Chondrocyte (in vitro differentiated cells): Measurements from ENCODE around the gene TCERG1L. TPM values are rescaled to one million over a fixed set of nuclear protein-coding genes. Genes with fewer than 3 reads are reported as not detected.

Experiments used
- DNase-seq: peaks from one replicate; pipeline ENCODE4 v3.0.0; 2021; ENCODE audit warnings: mixed read lengths, low spot score
- H3K27ac Mint-ChIP-seq: one replicate; pipeline ENCODE4 v1.8.0; 2021; ENCODE audit warnings: mild to moderate bottlenecking, moderate library complexity, mixed read lengths; ENCODE audit not compliant: unreplicated experiment
- H3K27me3 Mint-ChIP-seq: 2 replicates; pipeline ENCODE4 v1.8.0; 2021; ENCODE audit warnings: low read depth, mixed read lengths
- H3K36me3 Mint-ChIP-seq: 2 replicates; pipeline ENCODE4 v1.8.0; 2021; ENCODE audit warnings: low read depth, mixed read lengths
- H3K4me1 Mint-ChIP-seq: 2 replicates; pipeline ENCODE4 v1.8.0; 2021; ENCODE audit warnings: low read depth, mild to moderate bottlenecking, mixed read lengths
- H3K4me3 Mint-ChIP-seq: one replicate; pipeline ENCODE4 v1.8.0; 2021; ENCODE audit warnings: mild to moderate bottlenecking, moderate library complexity, mixed read lengths; ENCODE audit not compliant: unreplicated experiment
- H3K9me3 Mint-ChIP-seq: 2 replicates; pipeline ENCODE4 v1.8.0; 2021; ENCODE audit warnings: low read depth, mixed read lengths
- CTCF ChIP-seq: fragments of 200-600 bp; sonication (generic); IDR thresholded peaks from 2 replicates; pipeline ENCODE4 v1.5.0; 2021; ENCODE audit warnings: antibody characterized with exemption, mild to moderate bottlenecking, moderate library complexity
- total RNA-seq: library from RNA; stranded (reverse); gene quantifications from 3 replicates; pipeline ENCODE4 v1.2.1, GENCODE V29; 2021

Gene TCERG1L
- total RNA-seq, 1 donor from 2014 or later, result not detected

DNA sequence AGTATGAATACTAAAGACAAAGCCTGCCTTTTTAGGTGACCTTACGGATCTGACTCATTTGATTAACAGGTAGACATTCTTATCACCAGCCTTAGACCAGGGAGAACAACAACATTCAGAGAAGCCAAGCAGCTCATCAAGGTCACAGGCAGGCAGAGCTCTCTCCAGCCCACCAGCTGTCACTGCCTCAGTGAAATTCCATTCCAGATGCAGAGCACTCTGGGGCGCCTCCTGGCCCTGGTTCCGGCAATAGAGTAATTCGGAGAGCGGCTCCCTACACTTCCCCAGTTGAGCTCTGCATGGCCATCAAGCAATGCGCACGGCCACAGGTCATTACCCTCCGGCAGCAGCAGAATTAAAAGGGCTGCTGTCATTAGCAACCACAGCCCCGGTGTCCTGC lies 164.7 kb downstream of the TCERG1L start:
- no peak for DNase-seq
- Mint-ChIP-seq H3K9me3 (peaks cover 38% of the 10 kb centered on the region), H3K27ac (no peak overlapping the region), H3K4me1 (no peaks in the 10 kb centered on the region), H3K4me3 (no peak overlapping the region), H3K27me3 (no peaks in the 10 kb centered on the region), H3K36me3 (no peaks in the 10 kb centered on the region)
- TF ChIP-seq CTCF, result no peak

GRCh38 chr10:131145756-131146155 lies 165.8 kb downstream of the TCERG1L start:
- H3K9me3 Mint-ChIP-seq, result peaks cover 30% of the 10 kb centered on the region
- no peak for TF ChIP-seq CTCF
- H3K27ac Mint-ChIP-seq, result no peak overlapping the region
- no peaks in the 10 kb centered on the region for H3K4me1 Mint-ChIP-seq
- DNase-seq, result no peak
- no peaks in the 10 kb centered on the region for H3K27me3 Mint-ChIP-seq
- no peaks in the 10 kb centered on the region for H3K36me3 Mint-ChIP-seq
- no peak overlapping the region for H3K4me3 Mint-ChIP-seq

DNA sequence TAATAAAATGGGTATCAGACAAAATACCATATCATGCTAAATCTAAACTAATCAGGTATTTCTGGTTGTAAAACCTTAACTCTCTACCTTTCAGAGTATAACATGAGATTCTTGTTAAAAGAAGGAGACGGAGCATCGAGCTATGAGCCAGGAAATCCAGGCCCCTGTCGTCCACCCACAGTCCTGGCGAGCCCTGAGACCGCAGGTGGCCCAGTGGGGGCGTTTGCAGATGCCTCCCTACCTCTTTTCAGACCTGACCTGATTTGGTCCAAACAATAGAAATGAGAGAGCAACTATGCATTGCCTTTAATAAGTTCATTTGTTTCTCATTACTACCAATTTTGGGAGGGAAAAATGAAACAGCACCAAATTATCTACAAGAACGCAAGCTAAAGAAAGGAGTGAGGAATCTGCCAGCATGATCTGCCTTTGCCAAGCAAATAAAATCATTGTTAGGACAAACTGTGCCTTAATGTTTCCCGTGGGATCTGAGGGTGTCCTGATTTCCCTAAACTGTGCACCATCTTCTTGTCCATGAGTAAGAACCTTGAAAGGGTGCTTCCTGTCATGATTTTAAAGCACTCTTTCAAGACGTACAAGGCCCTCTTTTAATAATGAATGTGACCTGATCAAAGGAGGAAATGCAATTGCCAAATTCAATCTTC lies 166.7 kb downstream of the TCERG1L start:
- no peak for DNase-seq
- Mint-ChIP-seq H3K27ac (no peak overlapping the region), H3K4me3 (no peak overlapping the region), H3K36me3 (no peaks in the 10 kb centered on the region), H3K27me3 (no peaks in the 10 kb centered on the region), H3K4me1 (no peaks in the 10 kb centered on the region), H3K9me3 (peaks cover 27% of the 10 kb centered on the region)
- no peak for TF ChIP-seq CTCF

GRCh38 chr10:131144196-131144595 lies 167.3 kb downstream of the TCERG1L start:
- no peak for TF ChIP-seq CTCF
- H3K27ac Mint-ChIP-seq, result no peak overlapping the region
- no peaks in the 10 kb centered on the region for H3K4me1 Mint-ChIP-seq
- H3K27me3 Mint-ChIP-seq, result no peaks in the 10 kb centered on the region
- no peak overlapping the region for H3K4me3 Mint-ChIP-seq
- no peak for DNase-seq
- H3K9me3 Mint-ChIP-seq, result peaks cover 28% of the 10 kb centered on the region
- H3K36me3 Mint-ChIP-seq, result no peaks in the 10 kb centered on the region

DNA sequence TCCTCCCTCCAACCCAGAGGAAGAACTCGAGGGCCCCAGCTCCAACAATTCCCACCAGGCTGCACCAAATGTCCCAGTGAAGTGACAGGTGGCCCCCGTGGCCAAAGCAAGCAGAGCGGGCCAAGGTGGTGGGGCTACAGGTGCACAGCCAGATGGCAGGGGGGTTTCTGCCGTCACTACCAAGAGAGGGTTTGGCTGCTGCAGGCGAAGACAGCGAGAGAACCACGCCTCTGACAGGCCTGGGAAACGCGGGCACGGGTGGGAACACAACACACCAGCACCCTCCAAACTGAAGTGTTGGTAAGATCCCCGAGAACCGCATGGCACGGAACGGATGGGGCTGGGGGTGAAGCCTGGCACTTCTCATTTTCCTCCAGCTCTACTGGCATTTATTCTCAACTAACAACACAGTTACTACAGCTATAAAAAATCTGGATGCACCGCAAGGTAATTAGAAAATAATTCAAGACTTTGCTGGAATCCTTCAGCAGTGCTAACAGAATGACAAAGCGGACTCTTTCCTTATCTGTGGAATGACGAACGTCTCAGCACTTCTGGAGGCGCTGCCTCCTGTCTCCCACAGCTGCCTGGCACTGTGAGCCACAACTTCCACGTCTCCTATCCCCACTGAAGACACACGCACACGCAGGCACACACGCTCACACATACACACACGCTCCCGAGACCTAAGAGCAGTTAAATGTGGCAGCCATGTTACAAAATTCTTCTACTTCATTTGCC lies 167.9 kb downstream of the TCERG1L start:
- H3K27ac Mint-ChIP-seq, result no peak overlapping the region
- no peaks in the 10 kb centered on the region for H3K27me3 Mint-ChIP-seq

More for the DNA sequence above, 167.9 kb downstream of the TCERG1L start:
- Mint-ChIP-seq H3K4me3 (no peak overlapping the region), H3K4me1 (no peaks in the 10 kb centered on the region), H3K36me3 (no peaks in the 10 kb centered on the region), H3K9me3 (peaks cover 32% of the 10 kb centered on the region)
- DNase-seq, result no peak
- TF ChIP-seq CTCF, result no peak
